HL-60 (cell line): ENCODE data around the gene AURKB.

Experiments used
- CTCF ChIP-seq: IDR thresholded peaks from one replicate; pipeline ENCODE4 v1.5.1; 2011; ENCODE audit warnings: low read length, control low read depth, inconsistent platforms; ENCODE audit not compliant: insufficient read depth
- GABPA ChIP-seq: IDR thresholded peaks from 2 replicates; pipeline ENCODE4 v1.6.1; 2012; ENCODE audit warnings: low read depth
- POLR2AphosphoS5 ChIP-seq: IDR thresholded peaks from 2 replicates; pipeline ENCODE4 v1.6.1; 2012; ENCODE audit warnings: low read depth

GRCh38 chr17:8166731-8167130 is 43.6 kb downstream of the AURKB start:
- TF ChIP-seq POLR2AphosphoS5: no peak
- TF ChIP-seq CTCF: no peak
- no peak for TF ChIP-seq GABPA
